C4-2B (cell line): ENCODE results near the gene TCF3.

Source experiments
- H3K27ac ChIP-seq: fragments of 450-650 bp; 2 replicates; pipeline ENCODE4 v1.5.1; 2017
- CTCF ChIP-seq: fragments of 450-650 bp; conservative IDR thresholded peaks from 2 replicates; pipeline ENCODE4 v1.5.1; 2017; ENCODE audit warnings: mild to moderate bottlenecking
- ZFX ChIP-seq: fragments of 450-650 bp; IDR thresholded peaks from 2 replicates; pipeline ENCODE4 v1.6.1; 2017

Gene TCF3

GRCh38 chr19:1561236-1561842, 91.1 kb downstream of the TCF3 start:
- TF ChIP-seq CTCF = no peak
- TF ChIP-seq ZFX = no peak
- H3K27ac ChIP-seq = no peak overlapping the region

- TF ChIP-seq ZFX = no peak
- no peak for TF ChIP-seq CTCF
- H3K27ac ChIP-seq = no peak overlapping the region
Observed at GRCh38 chr19:1560286-1560882, 92.0 kb downstream of the TCF3 start.
